GM10266 (cell line): ENCODE data around the gene COPRS.

ENCODE experiments used
- DNase-seq: peaks from one replicate; pipeline ENCODE4 v3.0.0; 2012; ENCODE audit errors: extremely low spot score
- CTCF ChIP-seq: IDR thresholded peaks from 2 replicates; pipeline ENCODE4 v1.5.1; 2012; ENCODE audit warnings: mild to moderate bottlenecking, low read depth; ENCODE audit not compliant: control insufficient read depth, insufficient read depth; ENCODE audit errors: missing control alignments

The COPRS gene, protein sequence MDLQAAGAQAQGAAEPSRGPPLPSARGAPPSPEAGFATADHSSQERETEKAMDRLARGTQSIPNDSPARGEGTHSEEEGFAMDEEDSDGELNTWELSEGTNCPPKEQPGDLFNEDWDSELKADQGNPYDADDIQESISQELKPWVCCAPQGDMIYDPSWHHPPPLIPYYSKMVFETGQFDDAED

GRCh38 chr17:31858642-31859486 lies at the start of gene COPRS:
Gene COPRS, minus strand, starts transcription at chr17:31859244. Its CDS starts 45 bp downstream, at chr17:31859199.
- DNase-seq, result peak; percentile 98
- TF ChIP-seq CTCF, result peak; percentile 29

- TF ChIP-seq CTCF, result no peak
- DNase-seq, result no peak
Observed at GRCh38 chr17:31908386-31908785, 49.3 kb upstream of the COPRS start.

GRCh38 chr17:31907342-31907962 lies 48.4 kb upstream of the COPRS start:
- no peak for DNase-seq
- TF ChIP-seq CTCF, result no peak

- TF ChIP-seq CTCF, result no peak
- DNase-seq, result no peak
Observed at GRCh38 chr17:31903401-31903800, 44.4 kb upstream of the COPRS start.

GRCh38 chr17:31902693-31903092 lies 43.6 kb upstream of the COPRS start:
- no peak for DNase-seq
- TF ChIP-seq CTCF, result no peak

GRCh38 chr17:31900877-31901276 lies 41.8 kb upstream of the COPRS start:
- TF ChIP-seq CTCF, result no peak
- no peak for DNase-seq
